Ovary (tissue), 9 donors: ENCODE results near the gene OSBPL3. TPM values are rescaled to one million over a fixed set of nuclear protein-coding genes. Genes with fewer than 3 reads are reported as not detected.

ENCODE experiments used
- DNase-seq, 5 donors: peaks; one replicate each; pipeline ENCODE4 v3.0.0-alpha.2; 2019 to 2020
- H3K27ac ChIP-seq, 2 donors: fragments of 200-600 bp; one replicate each; pipeline versions ENCODE4 v1.5.1 to v1.8.0; 2019 to 2022
- H3K27me3 ChIP-seq: fragments of 200-600 bp; one replicate; pipeline ENCODE4 v1.8.0; 2022
- H3K36me3 ChIP-seq: fragments of 200-600 bp; sonication (generic); one replicate; pipeline ENCODE4 v1.5.1; 2019
- H3K4me1 ChIP-seq: one replicate; pipeline ENCODE4 v1.8.1; 2013; ENCODE audit warnings: mild to moderate bottlenecking, moderate library complexity; ENCODE audit not compliant: insufficient read depth
- H3K4me3 ChIP-seq: fragments of 200-600 bp; sonication (generic); one replicate; pipeline ENCODE4 v1.5.1; 2017
- H3K9me3 ChIP-seq, 2 donors: fragments of 200-600 bp in 1 of 2; sonication (generic) in 1 of 2; one replicate each; pipeline versions ENCODE4 v1.5.1 to v1.8.1; 2013 to 2019; ENCODE audit warnings: mild to moderate bottlenecking in 1 of 2, moderate library complexity in 1 of 2
- CTCF ChIP-seq, 3 donors: fragments of 450-650 bp in 2 of 3; fragments of 200-600 bp in 1 of 3; IDR thresholded peaks; one replicate each; pipeline versions ENCODE4 v1.5.1 to v1.8.0; 2016 to 2022; ENCODE audit warnings: antibody characterized with exemption in 3 of 3, mild to moderate bottlenecking in 1 of 3
- EP300 ChIP-seq: sonication (generic); formaldehyde crosslinking; IDR thresholded peaks from one replicate; pipeline ENCODE4 v1.6.1; 2017; ENCODE audit warnings: antibody characterized with exemption
- POLR2A ChIP-seq: fragments of 450-650 bp; IDR thresholded peaks from one replicate; pipeline ENCODE4 v1.6.1; 2017; ENCODE audit warnings: antibody characterized with exemption, mild to moderate bottlenecking, moderate library complexity
- WGBS, 3 donors: extraction: QIAGEN DNeasy Blood & Tissue Kit in 1 of 3; methylation state at CpG; one replicate each; pipeline versions ENCODE4 v1.1.5 to v1.1.7; 2013 to 2017; 5-methylcytosine and 5-hydroxymethylcytosine counted together
- intact Hi-C, 4 donors: fragments of 100-400 bp; cut with DNase I; formaldehyde crosslinking; loops; one replicate each; pipeline versions ENCODE4 v1.11.0 to v1.15.1; 2022 to 2023
- polyA plus RNA-seq, 2 donors: library from polyadenylated mRNA; stranded (reverse); fragments of 200-250 nt in 1 of 2; fragments of 350-450 nt in 1 of 2; fragmentation: Illumina TruSeq in 1 of 2; extraction: RNeasy Lipid Tissue Mini Kit (QIAGEN cat#74804) in 1 of 2; gene quantifications; one replicate each; pipeline ENCODE4 v1.2.3, GENCODE V29; 2013 to 2014
- total RNA-seq, 7 donors: library from RNA; depleted of rRNA in 2 of 7; stranded (reverse); fragments of >200 nt in 2 of 7; fragmentation: NEBNext Ultra II Directional in 3 of 7; extraction: Animal tissue kit (Norgen Biotek cat#: 25700) in 3 of 7; gene quantifications; one replicate each; pipeline versions ENCODE4 v1.1.0 to v1.2.4, GENCODE V29; 2016 to 2023
- donor health status: DM: no; HTN: no; CAD: no; lungs with moderate emphysema.
- donor health status: DM: no; HTN: no; CAD: no.
- donor health status: Bipolar disorder and iron deficiency.
- donor health status: DM: yes; HTN: yes; CAD: no.
- donor health status: DM: no; HTN: no; CAD: no.
- donor health status: DM: yes; HTN: yes; CAD: no.

Gene OSBPL3
- total and polyA plus RNA-seq, 9 donors = 6.0 to 29.1 (median 13.1) TPM

- intact Hi-C loops = no loop called here
- H3K36me3 ChIP-seq = no peaks in the 10 kb centered on the region
- H3K27ac ChIP-seq = no peak overlapping the region
- no peaks in the 10 kb centered on the region for H3K27me3 ChIP-seq
- no peaks in the 10 kb centered on the region for H3K9me3 ChIP-seq
- no peak overlapping the region for H3K4me3 ChIP-seq
- WGBS, 3 donors = 90 to 97% (median 96%) methylated on average over 9 of the region's 9 CpGs
- DNase-seq = no peak
- H3K4me1 ChIP-seq = no peaks in the 10 kb centered on the region
- no peak for TF ChIP-seq EP300
- no peak for TF ChIP-seq CTCF (IDR thresholded peaks at IDR 0.05)
- TF ChIP-seq POLR2A = no peak
Observed at GRCh38 chr7:24800667-24801066, 179.3 kb downstream of the OSBPL3 start.

GRCh38 chr7:24800073-24800472 is 179.9 kb downstream of the OSBPL3 start:
- no peak overlapping the region for H3K4me3 ChIP-seq
- no peaks in the 10 kb centered on the region for H3K27me3 ChIP-seq
- no peak overlapping the region for H3K27ac ChIP-seq
- no peak for DNase-seq
- WGBS, 3 donors = 89 to 96% (median 96%) methylated on average over 6 of the region's 6 CpGs
- intact Hi-C loops = no loop called here
- H3K4me1 ChIP-seq = no peaks in the 10 kb centered on the region
- no peaks in the 10 kb centered on the region for H3K9me3 ChIP-seq
- H3K36me3 ChIP-seq = no peaks in the 10 kb centered on the region
- TF ChIP-seq EP300 = no peak
- TF ChIP-seq POLR2A = no peak
- no peak for TF ChIP-seq CTCF (IDR thresholded peaks at IDR 0.05)

- Histone ChIP-seq H3K27me3 (no peaks in the 10 kb centered on the region), H3K4me1 (no peaks in the 10 kb centered on the region), H3K36me3 (no peaks in the 10 kb centered on the region), H3K27ac (no peak overlapping the region), H3K9me3 (no peaks in the 10 kb centered on the region), H3K4me3 (no peak overlapping the region)
- WGBS, 3 donors = 90 to 92% (median 90%) methylated on average over 3 of the region's 3 CpGs
- no peak for DNase-seq
- TF ChIP-seq POLR2A (no peak), CTCF (IDR thresholded peaks at IDR 0.05) (no peak)
- intact Hi-C loops = no loop called here
Observed at GRCh38 chr7:24799506-24799905, 180.5 kb downstream of the OSBPL3 start.

- Histone ChIP-seq H3K9me3 (no peaks in the 10 kb centered on the region), H3K4me1 (no peaks in the 10 kb centered on the region), H3K27me3 (no peaks in the 10 kb centered on the region), H3K36me3 (no peaks in the 10 kb centered on the region), H3K4me3 (no peak overlapping the region), H3K27ac (no peak overlapping the region)
- TF ChIP-seq EP300 (no peak), CTCF (IDR thresholded peaks at IDR 0.05) (no peak), POLR2A (no peak)
- intact Hi-C loops = no loop called here
- DNase-seq = no peak
- 86 to 92% (median 88%) methylated on average over 4 of the region's 4 CpGs for WGBS, 3 donors
Observed at GRCh38 chr7:24798261-24798660, 181.7 kb downstream of the OSBPL3 start.

GRCh38 chr7:24797270-24797669 is 182.7 kb downstream of the OSBPL3 start:
- H3K4me3 ChIP-seq = no peak overlapping the region
- H3K27me3 ChIP-seq = no peaks in the 10 kb centered on the region
- H3K4me1 ChIP-seq = no peaks in the 10 kb centered on the region
- no peaks in the 10 kb centered on the region for H3K9me3 ChIP-seq
- TF ChIP-seq EP300 (no peak), POLR2A (no peak), CTCF (IDR thresholded peaks at IDR 0.05) (no peak)
- WGBS, 3 donors = 94 to 97% (median 96%) methylated on average over 4 of the region's 4 CpGs
- intact Hi-C loops = no loop called here
- no peaks in the 10 kb centered on the region for H3K36me3 ChIP-seq
- H3K27ac ChIP-seq = no peak overlapping the region
- no peak for DNase-seq
